IPS-15b (cell line): Measurements from ENCODE around the gene TMPRSS4.
"Not testable (repeated sequence)": the region's sequence is repeated elsewhere in the genome, so short reads cannot be mapped to it uniquely, and the experiment has no call there.

ENCODE experiments used
- H3K27me3 ChIP-seq: one replicate; pipeline ENCODE4 v1.6.1; 2013; ENCODE audit warnings: low read length; ENCODE audit not compliant: control insufficient read depth, insufficient read depth
- H3K36me3 ChIP-seq: one replicate; pipeline ENCODE4 v1.6.1; 2013; ENCODE audit warnings: low read length; ENCODE audit not compliant: control insufficient read depth, insufficient read depth
- H3K4me1 ChIP-seq: one replicate; pipeline ENCODE4 v1.6.1; 2013; ENCODE audit warnings: mild to moderate bottlenecking, low read length; ENCODE audit not compliant: control insufficient read depth, insufficient read depth
- H3K4me3 ChIP-seq: one replicate; pipeline ENCODE4 v1.5.1; 2013; ENCODE audit warnings: low read depth, low read length
- H3K9ac ChIP-seq: one replicate; pipeline ENCODE4 v1.6.1; 2013; ENCODE audit warnings: low read depth, mild to moderate bottlenecking, low read length
- H3K9me3 ChIP-seq: one replicate; pipeline ENCODE4 v1.6.1; 2013; ENCODE audit warnings: mild to moderate bottlenecking, low read length; ENCODE audit not compliant: control insufficient read depth, insufficient read depth

The TMPRSS4 gene

GRCh38 chr11:118059246-118059940 is 17.5 kb upstream of the TMPRSS4 start:
- no peaks in the 10 kb centered on the region for H3K36me3 ChIP-seq
- no peak overlapping the region for H3K4me3 ChIP-seq
- peaks cover 2% of the 10 kb centered on the region for H3K27me3 ChIP-seq
- H3K4me1 ChIP-seq: no peaks in the 10 kb centered on the region
- no peak overlapping the region for H3K9ac ChIP-seq
- H3K9me3 ChIP-seq: no peaks in the 10 kb centered on the region

DNA sequence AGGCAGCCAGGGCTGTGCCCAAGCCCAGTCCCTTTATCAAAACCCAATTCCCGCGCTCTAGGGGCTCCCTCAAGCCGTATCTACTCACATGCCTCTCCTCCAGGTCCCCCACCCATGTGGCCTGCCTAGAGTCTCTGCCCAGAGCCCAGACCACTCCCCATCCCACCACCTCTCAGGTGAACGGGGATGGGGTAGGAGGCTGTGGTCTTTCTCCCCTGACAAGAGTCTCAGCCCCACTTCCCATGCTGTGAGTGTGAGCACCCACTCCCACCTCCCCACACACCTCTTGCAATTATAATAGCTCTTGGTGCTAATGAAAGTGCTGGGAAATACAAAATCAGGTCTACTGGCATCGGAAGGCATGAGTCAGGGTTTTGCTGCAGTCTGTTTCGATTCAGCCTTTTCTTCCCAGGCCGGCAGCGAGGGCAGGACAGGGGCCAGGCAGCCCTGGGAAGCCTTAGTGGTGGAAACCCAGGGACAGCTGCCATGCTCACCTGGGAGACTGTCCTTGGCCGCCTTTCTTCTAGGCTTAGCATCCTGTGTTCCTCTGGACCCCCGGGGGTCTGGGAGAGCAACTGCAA is 16.7 kb upstream of the TMPRSS4 start:
- Histone ChIP-seq H3K9ac (no peak overlapping the region), H3K4me1 (no peaks in the 10 kb centered on the region), H3K9me3 (no peaks in the 10 kb centered on the region), H3K4me3 (no peak overlapping the region), H3K27me3 (peaks cover 2% of the 10 kb centered on the region), H3K36me3 (no peaks in the 10 kb centered on the region)

DNA sequence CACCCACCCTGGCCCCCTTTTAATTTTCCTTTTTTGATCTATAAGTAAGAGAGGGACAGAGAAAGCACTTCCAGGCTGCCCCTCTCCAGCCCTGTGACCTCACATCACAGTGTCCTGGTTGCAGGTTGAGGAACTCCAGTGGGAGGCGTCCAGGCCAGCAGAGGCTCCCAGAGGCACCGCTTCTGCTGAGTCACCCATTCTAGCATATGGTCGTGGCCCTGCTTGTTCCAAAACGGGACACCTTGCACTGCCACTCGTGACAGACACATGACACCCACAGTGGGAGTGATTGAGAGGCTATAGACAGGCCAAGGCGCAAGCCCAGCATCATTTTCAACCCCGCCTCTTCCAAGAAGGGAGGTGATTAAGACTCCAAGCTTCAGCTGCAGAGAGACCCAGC is 16.0 kb upstream of the TMPRSS4 start:
- no peaks in the 10 kb centered on the region for H3K4me1 ChIP-seq
- H3K4me3 ChIP-seq: no peak overlapping the region
- H3K9me3 ChIP-seq: no peaks in the 10 kb centered on the region
- H3K36me3 ChIP-seq: no peaks in the 10 kb centered on the region
- peaks cover 2% of the 10 kb centered on the region for H3K27me3 ChIP-seq
- H3K9ac ChIP-seq: no peak overlapping the region

DNA sequence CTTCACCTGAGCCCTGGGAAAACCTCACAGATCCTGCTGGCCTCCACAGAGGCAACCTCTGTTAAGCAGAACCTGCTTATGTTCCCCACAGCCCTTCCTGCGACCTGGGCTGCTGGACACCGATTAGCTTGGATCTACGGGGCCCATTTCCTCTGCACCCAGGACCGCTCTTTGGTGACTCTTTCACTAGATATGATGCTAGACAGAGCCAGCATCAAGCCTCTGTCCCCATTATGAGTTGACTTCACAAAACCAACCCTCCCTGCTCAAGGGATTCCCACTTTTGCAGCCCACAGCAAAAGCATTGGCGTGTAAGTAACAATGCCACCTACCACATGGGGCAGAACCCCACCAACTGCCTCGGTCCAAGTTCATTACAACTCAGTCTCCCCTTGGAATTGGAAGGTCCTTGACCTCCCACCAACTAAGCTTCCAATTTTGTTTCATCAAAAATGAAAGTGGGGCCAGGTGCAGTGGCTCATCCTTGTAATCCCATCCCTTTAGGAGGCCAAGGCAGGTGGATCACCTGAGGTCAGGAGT is 15.2 kb upstream of the TMPRSS4 start:
- Histone ChIP-seq H3K27me3 (peaks cover 2% of the 10 kb centered on the region), H3K9ac (no peak overlapping the region), H3K4me1 (no peaks in the 10 kb centered on the region), H3K36me3 (no peaks in the 10 kb centered on the region), H3K9me3 (no peaks in the 10 kb centered on the region), H3K4me3 (no peak overlapping the region)

DNA sequence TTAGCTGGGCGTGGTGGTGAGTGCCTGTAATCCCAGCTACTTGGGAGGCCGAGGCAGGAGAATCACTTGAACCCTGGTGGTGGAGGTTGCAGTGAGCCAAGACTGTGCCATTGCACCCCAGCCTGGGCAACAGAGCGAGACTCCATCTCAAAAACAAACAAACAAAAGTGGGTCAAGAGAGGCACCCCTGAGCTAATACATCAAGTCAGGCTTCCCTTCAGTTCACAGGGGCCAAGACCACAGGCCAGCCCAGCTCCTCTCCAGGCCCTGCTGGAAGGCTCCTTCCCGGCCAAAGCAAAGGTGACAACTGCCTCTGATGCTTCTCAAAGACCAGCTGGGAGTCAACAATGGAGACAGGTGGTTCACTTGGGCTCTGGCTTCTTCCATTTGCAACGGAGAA is 14.7 kb upstream of the TMPRSS4 start:
- H3K27me3 ChIP-seq, H3K9me3 ChIP-seq, H3K9ac ChIP-seq, H3K36me3 ChIP-seq, H3K4me1 ChIP-seq, H3K4me3 ChIP-seq: not testable (repeated sequence)

GRCh38 chr11:118062631-118063030 is 14.2 kb upstream of the TMPRSS4 start:
- not testable (repeated sequence) for H3K36me3 ChIP-seq, H3K9ac ChIP-seq, H3K27me3 ChIP-seq, H3K4me3 ChIP-seq, H3K9me3 ChIP-seq, H3K4me1 ChIP-seq

- no peaks in the 10 kb centered on the region for H3K36me3 ChIP-seq
- no peaks in the 10 kb centered on the region for H3K4me1 ChIP-seq
- H3K9ac ChIP-seq: no peak overlapping the region
- H3K4me3 ChIP-seq: no peak overlapping the region
- no peaks in the 10 kb centered on the region for H3K27me3 ChIP-seq
- H3K9me3 ChIP-seq: no peaks in the 10 kb centered on the region
Measured at GRCh38 chr11:118064956-118065355, 11.9 kb upstream of the TMPRSS4 start.

- Histone ChIP-seq H3K36me3 (no peaks in the 10 kb centered on the region), H3K9me3 (no peaks in the 10 kb centered on the region), H3K9ac (no peak overlapping the region), H3K27me3 (no peaks in the 10 kb centered on the region), H3K4me1 (no peaks in the 10 kb centered on the region), H3K4me3 (no peak overlapping the region)
Measured at GRCh38 chr11:118065384-118065783, 11.5 kb upstream of the TMPRSS4 start.

DNA sequence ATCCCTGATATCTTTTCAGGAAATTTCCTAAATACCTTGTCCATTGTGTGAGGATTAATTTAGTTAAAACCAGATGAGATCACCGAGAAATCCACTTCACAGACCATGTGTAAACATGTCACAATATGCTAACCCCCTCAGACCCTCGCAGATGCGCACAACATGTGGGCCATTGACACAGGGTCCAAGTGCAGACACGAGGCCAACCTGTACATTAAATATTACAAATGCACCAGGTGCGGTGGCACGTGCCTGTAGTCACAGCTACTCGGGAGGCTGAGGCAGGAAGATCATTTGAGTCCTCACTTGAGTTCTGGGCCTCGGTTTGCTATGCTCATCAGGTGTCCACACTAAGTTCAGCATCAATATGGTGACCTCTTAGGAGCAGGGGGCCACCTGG is 9.9 kb upstream of the TMPRSS4 start:
- no peak overlapping the region for H3K4me3 ChIP-seq
- H3K27me3 ChIP-seq: no peaks in the 10 kb centered on the region
- no peaks in the 10 kb centered on the region for H3K4me1 ChIP-seq
- no peaks in the 10 kb centered on the region for H3K36me3 ChIP-seq
- H3K9ac ChIP-seq: no peak overlapping the region
- no peaks in the 10 kb centered on the region for H3K9me3 ChIP-seq

GRCh38 chr11:118068206-118068944 is 8.5 kb upstream of the TMPRSS4 start:
- H3K4me1 ChIP-seq: no peaks in the 10 kb centered on the region
- H3K27me3 ChIP-seq: no peaks in the 10 kb centered on the region
- no peak overlapping the region for H3K9ac ChIP-seq
- no peak overlapping the region for H3K4me3 ChIP-seq
- H3K9me3 ChIP-seq: no peaks in the 10 kb centered on the region
- no peaks in the 10 kb centered on the region for H3K36me3 ChIP-seq

DNA sequence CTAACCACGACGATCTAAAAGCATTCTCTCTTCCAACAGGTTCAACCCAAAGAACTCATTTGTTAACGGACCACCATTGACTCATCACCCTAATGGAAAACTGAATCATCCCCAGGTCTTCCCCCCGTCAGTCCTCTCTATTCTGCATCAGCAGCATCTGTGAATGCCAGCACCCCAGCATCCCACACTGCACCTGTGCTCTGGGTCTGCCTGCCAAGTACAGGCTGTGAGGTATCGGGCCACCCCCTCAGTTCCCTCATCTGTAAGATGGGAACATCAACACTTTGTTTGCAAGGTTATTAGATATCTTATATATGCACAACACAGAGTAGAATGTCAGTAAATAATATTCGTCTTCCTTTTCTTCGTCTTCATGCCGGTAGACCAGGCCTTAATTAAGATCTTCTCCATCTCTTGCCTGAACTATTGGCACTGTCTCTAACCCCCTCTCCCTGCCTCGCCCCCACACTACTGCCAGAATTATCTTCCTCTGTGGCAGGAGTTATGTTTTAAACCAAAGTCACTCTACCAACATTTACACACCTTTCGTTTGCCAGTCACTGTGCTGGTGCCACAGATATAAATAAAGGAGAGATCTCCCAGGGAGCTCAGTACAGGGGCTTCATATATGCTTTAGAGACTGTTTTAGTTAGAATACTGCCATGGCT is 7.8 kb upstream of the TMPRSS4 start:
- H3K36me3 ChIP-seq: no peaks in the 10 kb centered on the region
- no peaks in the 10 kb centered on the region for H3K27me3 ChIP-seq
- no peaks in the 10 kb centered on the region for H3K9me3 ChIP-seq
- no peak overlapping the region for H3K4me3 ChIP-seq
- no peaks in the 10 kb centered on the region for H3K4me1 ChIP-seq
- no peak overlapping the region for H3K9ac ChIP-seq
